Ishikawa (cell line): ENCODE measurements around the gene LEPROT.

Source experiments
- EP300 ChIP-seq: IDR thresholded peaks from 2 replicates; pipeline ENCODE4 v1.6.1; 2012; ENCODE audit warnings: borderline replicate concordance
- NFIC ChIP-seq: IDR thresholded peaks from 2 replicates; pipeline ENCODE4 v1.6.1; 2012
- TAF1 ChIP-seq: IDR thresholded peaks from 2 replicates; pipeline ENCODE4 v1.6.1; 2012; ENCODE audit warnings: low read depth, mild to moderate bottlenecking
- TF ChIP-seq, protein P1 (sequence below): IDR thresholded peaks from 2 replicates; pipeline ENCODE4 v1.6.1; 2012

The LEPROT gene

DNA sequence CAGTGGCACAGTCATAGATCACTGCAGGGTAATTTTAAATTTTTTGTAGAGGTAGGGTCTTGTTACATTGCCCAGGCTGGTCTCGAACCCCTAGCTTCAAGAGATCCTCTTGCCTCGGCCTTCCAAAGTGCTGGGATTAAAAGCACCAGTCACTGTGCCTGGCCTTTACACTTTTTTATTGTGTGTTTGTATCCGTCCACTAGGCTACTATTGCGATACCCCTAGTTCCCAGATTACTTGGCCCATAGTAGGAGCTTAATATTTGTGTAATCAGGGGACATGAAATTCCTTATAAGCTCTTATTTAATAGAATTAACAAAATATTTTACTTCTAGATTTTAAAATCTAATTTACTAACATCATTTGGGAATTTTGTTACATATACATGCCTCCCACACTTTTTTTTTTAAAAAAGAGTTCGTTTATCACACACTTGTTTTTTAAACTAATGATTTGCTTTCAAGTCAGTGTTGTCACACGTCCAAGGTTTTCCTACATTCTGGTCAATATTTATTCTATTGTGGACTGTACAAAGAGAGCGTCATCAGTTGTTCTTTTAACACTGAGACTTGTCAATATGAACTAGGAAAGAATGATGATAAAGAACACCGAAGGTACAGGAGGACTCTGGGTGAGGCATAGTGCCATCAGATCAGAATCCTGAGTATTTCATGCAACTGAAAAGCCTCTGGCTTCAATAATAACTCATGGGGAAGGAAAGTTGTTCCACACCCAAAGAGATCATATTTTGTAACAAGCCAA, 63.7 kb downstream of the LEPROT start:
- TF ChIP-seq TAF1 = no peak
- no peak for TF ChIP-seq EP300
- TF ChIP-seq, protein P1, sequence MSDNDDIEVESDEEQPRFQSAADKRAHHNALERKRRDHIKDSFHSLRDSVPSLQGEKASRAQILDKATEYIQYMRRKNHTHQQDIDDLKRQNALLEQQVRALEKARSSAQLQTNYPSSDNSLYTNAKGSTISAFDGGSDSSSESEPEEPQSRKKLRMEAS = no peak
- TF ChIP-seq NFIC = no peak
